Stimulated activated CD8-positive, alpha-beta memory T cell treated with anti-CD3 and anti-CD28 coated beads, Interleukin-12 subunit alpha, Interleukin-12 subunit beta, amount 100 ng/mL, for 4 hours (primary cell): ENCODE results near the gene KRABD2.
"Not testable (repeated sequence)": the region's sequence is repeated elsewhere in the genome, so short reads cannot be mapped to it uniquely, and the experiment has no call there.

ENCODE experiments used
- DNase-seq: peaks from one replicate; pipeline ENCODE4 v3.0.0-alpha.2; 2020; ENCODE audit warnings: low read depth

The KRABD2 gene

GRCh38 chr17:8376271-8377067 lies at the start of gene KRABD2:
Gene KRABD2, minus strand, starts transcription at chr17:8376704.
- DNase-seq = peak; percentile 79

- DNase-seq = no peak
Observed at GRCh38 chr17:8421571-8421970, 45.1 kb upstream of the KRABD2 start.

GRCh38 chr17:8420041-8420934 lies 43.8 kb upstream of the KRABD2 start:
- no peak for DNase-seq

DNA sequence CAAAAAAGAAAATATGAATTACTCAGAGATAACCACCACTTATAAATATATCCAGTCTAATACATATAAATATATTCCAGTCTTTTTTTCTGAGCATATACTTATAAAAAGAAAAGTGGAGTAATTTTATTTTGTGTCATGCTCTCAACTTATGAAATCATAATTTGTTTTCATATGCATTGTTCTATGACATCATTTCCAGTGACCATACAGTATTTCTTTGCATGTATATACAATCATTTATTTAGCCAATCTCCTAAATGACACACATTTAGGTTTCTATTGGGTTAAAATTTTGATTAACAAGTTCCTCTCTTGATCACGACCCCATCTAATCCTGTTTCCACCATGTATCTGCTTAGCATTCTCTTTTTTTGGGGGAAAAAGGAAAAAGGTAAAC lies 42.8 kb upstream of the KRABD2 start:
- no peak for DNase-seq

- DNase-seq = no peak
Observed at GRCh38 chr17:8418471-8418870, 42.0 kb upstream of the KRABD2 start.

DNA sequence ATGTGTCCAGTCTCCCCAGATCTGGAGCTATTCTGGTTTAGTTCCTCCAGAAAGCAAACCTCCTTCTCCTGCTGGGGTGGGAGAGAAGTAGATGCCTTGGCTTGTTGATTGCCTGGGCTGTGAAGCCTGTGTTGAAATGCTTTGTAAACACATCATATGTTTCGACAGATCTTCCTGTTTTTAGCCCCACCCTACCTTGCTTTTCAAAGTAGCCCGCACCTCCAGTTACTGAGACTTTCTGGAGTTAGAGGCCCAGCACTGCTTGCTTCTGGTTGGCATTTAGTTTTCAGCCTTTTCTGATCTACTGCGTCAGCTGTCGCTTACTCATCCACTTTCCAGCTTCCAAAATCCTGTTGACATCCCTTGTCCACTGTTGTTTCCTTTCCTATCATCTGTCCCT lies 41.3 kb upstream of the KRABD2 start:
- DNase-seq = no peak

DNA sequence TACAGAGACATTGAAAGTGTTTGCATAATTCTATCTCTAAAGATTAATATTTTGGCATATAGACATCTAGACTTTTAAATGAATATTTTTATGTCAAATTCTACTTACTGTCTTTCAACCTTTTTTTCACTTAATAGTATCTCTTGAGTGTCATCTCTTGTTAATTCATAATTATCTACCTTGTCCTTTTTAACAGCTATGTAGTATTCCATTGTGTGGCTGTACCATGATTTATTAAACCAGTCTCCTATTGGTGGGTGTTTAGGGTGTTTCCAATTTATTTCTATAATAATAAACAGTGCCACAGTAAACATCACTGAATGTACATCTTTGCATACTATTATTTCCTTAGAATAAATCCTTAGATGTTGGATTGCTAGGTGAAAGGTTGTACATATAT lies 37.4 kb upstream of the KRABD2 start:
- DNase-seq = no peak

- DNase-seq = no peak
Observed at GRCh38 chr17:8413328-8413727, 36.8 kb upstream of the KRABD2 start.

GRCh38 chr17:8412089-8412488 lies 35.6 kb upstream of the KRABD2 start:
- DNase-seq = no peak

GRCh38 chr17:8410883-8411238 lies 34.4 kb upstream of the KRABD2 start:
- DNase-seq = no peak

- DNase-seq = peak; percentile 47
Observed at GRCh38 chr17:8409966-8410882, 33.7 kb upstream of the KRABD2 start.

DNA sequence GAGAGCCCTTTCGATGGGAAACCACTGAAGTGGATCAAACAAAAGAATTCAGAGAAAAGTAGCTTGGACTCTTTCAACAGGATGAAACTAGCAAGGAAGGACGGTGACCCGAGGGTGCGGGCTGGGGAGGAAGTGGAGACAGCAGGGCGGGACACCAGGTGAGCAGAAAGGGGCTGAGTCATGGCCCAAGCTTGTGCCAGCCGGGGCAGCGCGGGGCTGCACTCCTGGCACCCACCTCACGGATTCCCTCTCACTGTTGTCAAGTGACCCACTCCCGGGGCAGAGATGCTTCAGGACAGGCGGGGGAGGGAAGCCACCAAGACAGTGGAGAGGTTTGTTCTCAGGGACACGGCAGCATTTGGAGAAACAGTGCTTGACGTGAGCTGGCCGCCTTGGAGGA lies 31.9 kb upstream of the KRABD2 start:
- DNase-seq = no peak

- no peak for DNase-seq
Observed at GRCh38 chr17:8406174-8406573, 29.7 kb upstream of the KRABD2 start.

GRCh38 chr17:8405499-8406016 lies 29.1 kb upstream of the KRABD2 start:
- no peak for DNase-seq

GRCh38 chr17:8402921-8403536 lies 26.5 kb upstream of the KRABD2 start:
- DNase-seq = no peak

DNA sequence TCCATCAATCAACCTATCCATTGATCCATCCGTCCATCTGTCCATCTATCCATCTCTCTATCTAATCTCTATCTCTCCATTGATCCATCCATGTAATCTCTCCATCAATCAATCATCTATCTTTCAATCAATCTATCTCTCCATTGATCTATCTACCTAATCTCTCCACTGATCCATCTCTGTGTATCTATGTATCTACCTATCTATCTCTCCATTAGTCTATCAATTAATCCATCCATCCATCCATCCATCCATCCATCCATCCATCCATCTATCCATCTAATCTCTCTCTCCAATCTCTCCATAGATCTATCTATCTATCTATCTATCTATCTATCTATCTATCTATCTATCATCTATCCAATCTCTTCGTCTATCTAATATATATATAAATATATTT lies 24.6 kb upstream of the KRABD2 start:
- no peak for DNase-seq

DNA sequence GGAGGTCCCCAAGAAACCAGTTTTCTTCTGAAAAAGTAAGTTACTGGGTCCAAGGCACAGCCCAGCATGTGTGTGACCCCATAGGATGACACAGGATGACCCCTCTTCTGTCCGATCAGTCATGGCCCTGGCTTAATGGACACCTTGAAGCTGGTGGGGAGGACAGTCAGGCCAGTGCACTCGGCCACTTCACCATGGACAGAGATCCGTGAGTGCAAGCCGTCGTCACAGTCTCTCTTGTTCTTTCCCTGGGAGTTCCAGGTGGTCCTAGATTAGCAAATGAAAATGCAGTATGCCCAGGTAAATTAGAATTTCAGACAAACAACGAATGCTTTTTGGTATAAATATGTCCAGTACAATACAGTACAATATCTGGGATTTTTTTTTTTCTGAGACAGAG lies 22.5 kb upstream of the KRABD2 start:
- DNase-seq = no peak

DNA sequence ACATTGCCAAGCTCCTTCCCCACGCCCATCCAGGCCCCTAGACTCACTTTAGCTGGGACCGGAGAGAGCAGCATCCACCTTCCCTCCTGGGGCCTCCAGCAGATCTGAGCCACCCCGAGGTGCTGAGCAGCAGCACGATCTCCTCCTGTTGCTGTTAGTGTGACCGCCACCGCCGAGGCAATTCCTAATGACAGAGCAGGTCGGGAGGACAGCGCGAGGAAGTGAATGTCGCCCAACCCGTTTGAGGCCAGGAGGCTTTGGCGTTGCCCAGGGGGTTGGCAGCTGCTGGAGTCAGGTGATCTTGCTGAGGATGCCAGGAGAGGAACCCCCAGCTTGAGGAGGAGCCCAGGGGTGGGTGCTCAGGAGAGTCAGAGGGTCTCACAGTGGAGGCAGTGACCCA lies 21.1 kb upstream of the KRABD2 start, which contains the start of gene RNF222:
Gene RNF222 (minus strand): TSS at position 192 of the 400 bp plus-strand sequence. CDS start 4,366 bp downstream, outside the sequence.
- no peak for DNase-seq

DNA sequence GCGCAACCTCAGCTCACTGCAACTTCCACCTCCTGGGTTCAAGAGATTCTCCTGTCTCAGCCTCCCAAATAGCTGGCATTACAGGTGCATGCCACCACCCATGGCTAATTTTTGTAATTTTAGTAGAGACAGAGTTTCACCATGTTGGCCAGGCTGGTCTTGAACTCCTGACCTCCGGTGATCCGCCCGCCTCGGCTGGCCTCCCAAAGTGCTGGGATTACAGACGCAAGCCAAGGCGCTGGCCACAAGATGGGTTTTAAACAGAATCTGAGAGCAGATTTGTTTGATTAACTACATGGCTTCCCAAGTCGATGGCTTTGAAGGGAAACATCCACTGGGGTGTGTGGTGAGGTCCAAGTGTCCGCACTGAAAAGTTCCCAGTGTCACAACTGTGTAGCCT lies 18.0 kb upstream of the KRABD2 start:
- DNase-seq = not testable (repeated sequence)

DNA sequence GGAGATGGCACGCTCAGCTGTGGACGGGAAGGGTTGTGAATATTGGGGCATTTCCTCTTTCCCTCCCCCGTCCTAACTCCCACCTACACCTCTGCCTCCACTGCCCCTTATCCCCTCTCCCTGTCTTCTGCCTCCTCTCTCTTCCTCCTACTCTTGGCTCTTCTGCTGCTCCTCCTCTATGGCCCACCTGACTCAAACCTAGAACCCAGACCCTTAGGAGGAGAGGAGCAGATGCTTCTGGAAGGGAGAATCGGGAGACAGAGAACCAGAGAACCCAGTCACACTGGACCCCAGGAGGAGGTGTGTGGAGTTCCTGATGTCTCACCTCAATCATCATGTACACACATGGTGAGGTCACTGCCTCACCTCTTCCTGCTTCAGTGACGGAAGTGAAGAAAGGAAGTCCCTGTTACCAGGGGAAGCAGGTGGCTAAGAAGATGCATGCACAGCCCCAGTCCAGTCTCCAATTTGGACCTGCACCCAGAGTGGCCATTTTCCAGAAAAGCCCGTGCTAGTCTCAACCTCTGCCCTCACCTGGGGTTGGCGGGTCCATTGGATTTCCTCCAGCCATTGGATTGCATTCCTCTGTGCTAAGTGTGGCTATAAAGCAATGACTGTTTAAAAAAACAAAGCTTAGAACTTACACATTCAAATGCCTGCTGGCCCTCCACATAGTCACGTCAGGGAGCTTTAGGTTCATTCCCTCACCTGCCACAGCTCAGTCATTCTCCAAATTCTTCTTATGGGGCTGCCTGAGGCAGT lies 17.1 kb upstream of the KRABD2 start:
- no peak for DNase-seq
